PC-9 (cell line): ENCODE results near the gene DKK3. TPM values are rescaled to one million over a fixed set of nuclear protein-coding genes. Genes with fewer than 3 reads are reported as not detected.

ENCODE experiments used
- BruUV-seq: library from RNA; stranded (reverse); fragments of 400-500 nt; replicated peaks from 2 replicates; lab custom pipeline; 2021; lab: Mats Ljungman, UMichigan
- CTCF ChIA-PET: fragments of 300-600 bp; sonication (Branson Sonifier 250); formaldehyde crosslinking; loops from one replicate; lab custom pipeline; 2022; ENCODE audit warnings: antibody characterized with exemption; lab: Charles Lee
- POLR2A ChIA-PET: fragments of 300-600 bp; sonication (Branson Sonifier 250); formaldehyde crosslinking; loops from one replicate; lab custom pipeline; 2022; ENCODE audit warnings: antibody characterized with exemption; ENCODE audit not compliant: unreplicated experiment; lab: Charles Lee
- DNase-seq, 2 experiments: peaks; one replicate each; pipeline versions ENCODE4 v3.0.0 to v3.0.0-alpha.2; 2015 to 2022; ENCODE audit warnings: mixed read lengths in 1 of 2
- H2AFZ ChIP-seq: fragments of 200-600 bp; sonication (generic); 2 replicates; pipeline ENCODE4 v1.8.1; 2017; ENCODE audit warnings: antibody characterized with exemption
- H3F3A ChIP-seq: fragments of 200-600 bp; sonication (generic); 2 replicates; pipeline ENCODE4 v1.8.1; 2017; ENCODE audit warnings: antibody characterized with exemption, mild to moderate bottlenecking, low read depth; ENCODE audit not compliant: insufficient read depth
- H3K27ac ChIP-seq: fragments of 200-600 bp; sonication (generic); 2 replicates; pipeline ENCODE4 v1.6.1; 2016; ENCODE audit warnings: mixed run types
- H3K27me3 ChIP-seq: fragments of 200-600 bp; sonication (generic); 2 replicates; pipeline ENCODE4 v1.6.1; 2016; ENCODE audit warnings: low read depth, mixed run types; ENCODE audit not compliant: insufficient read depth
- H3K36me3 ChIP-seq: fragments of 200-600 bp; sonication (generic); 2 replicates; pipeline ENCODE4 v1.6.1; 2016; ENCODE audit warnings: low read depth, mixed run types
- H3K4me1 ChIP-seq: fragments of 200-600 bp; sonication (generic); replicated peaks from 2 replicates; pipeline ENCODE4 v1.6.1; 2016; ENCODE audit warnings: mixed run types; ENCODE audit not compliant: insufficient read depth
- H3K4me2 ChIP-seq: fragments of 200-600 bp; sonication (generic); 2 replicates; pipeline ENCODE4 v1.6.1; 2017; ENCODE audit warnings: mixed run types
- H3K4me3 ChIP-seq: fragments of 200-600 bp; sonication (generic); 2 replicates; pipeline ENCODE4 v1.6.1; 2016; ENCODE audit warnings: mixed run types
- H3K79me2 ChIP-seq: fragments of 200-600 bp; sonication (generic); 2 replicates; pipeline ENCODE4 v1.6.1; 2017; ENCODE audit warnings: low read depth, mixed run types
- H3K9me2 ChIP-seq: fragments of 200-600 bp; sonication (generic); 2 replicates; pipeline ENCODE4 v1.8.1; 2017; ENCODE audit warnings: mild to moderate bottlenecking; ENCODE audit not compliant: insufficient read depth
- H3K9me3 ChIP-seq: fragments of 200-600 bp; sonication (generic); 2 replicates; pipeline ENCODE4 v1.8.1; 2016; ENCODE audit warnings: low read depth; ENCODE audit not compliant: insufficient read depth
- H4K20me1 ChIP-seq: fragments of 200-600 bp; sonication (generic); 2 replicates; pipeline ENCODE4 v1.8.1; 2017; ENCODE audit not compliant: insufficient read depth
- EZH2 ChIP-seq: fragments of 200-600 bp; sonication (generic); IDR thresholded peaks from 2 replicates; pipeline ENCODE4 v1.8.0; 2017; ENCODE audit warnings: antibody characterized with exemption, low read depth
- intact Hi-C: fragments of 100-400 bp; cut with micrococcal nuclease; formaldehyde crosslinking; loops from one replicate; pipeline ENCODE4 v1.10.0; 2022; ENCODE audit not compliant: unreplicated experiment
- total RNA-seq: library from RNA; stranded (reverse); gene quantifications from 2 replicates; pipeline ENCODE4 v1.2.3, GENCODE V29; 2021
- TF ChIP-seq, protein P1 (sequence below): fragments of 200-600 bp; sonication (generic); conservative IDR thresholded peaks from 2 replicates; pipeline ENCODE4 v1.6.1; 2017; ENCODE audit warnings: mixed run types, antibody characterized with exemption, mild to moderate bottlenecking, moderate library complexity

The DKK3 gene
- total RNA-seq, 1 experiment from 2014 or later = 11.5 TPM

DNA sequence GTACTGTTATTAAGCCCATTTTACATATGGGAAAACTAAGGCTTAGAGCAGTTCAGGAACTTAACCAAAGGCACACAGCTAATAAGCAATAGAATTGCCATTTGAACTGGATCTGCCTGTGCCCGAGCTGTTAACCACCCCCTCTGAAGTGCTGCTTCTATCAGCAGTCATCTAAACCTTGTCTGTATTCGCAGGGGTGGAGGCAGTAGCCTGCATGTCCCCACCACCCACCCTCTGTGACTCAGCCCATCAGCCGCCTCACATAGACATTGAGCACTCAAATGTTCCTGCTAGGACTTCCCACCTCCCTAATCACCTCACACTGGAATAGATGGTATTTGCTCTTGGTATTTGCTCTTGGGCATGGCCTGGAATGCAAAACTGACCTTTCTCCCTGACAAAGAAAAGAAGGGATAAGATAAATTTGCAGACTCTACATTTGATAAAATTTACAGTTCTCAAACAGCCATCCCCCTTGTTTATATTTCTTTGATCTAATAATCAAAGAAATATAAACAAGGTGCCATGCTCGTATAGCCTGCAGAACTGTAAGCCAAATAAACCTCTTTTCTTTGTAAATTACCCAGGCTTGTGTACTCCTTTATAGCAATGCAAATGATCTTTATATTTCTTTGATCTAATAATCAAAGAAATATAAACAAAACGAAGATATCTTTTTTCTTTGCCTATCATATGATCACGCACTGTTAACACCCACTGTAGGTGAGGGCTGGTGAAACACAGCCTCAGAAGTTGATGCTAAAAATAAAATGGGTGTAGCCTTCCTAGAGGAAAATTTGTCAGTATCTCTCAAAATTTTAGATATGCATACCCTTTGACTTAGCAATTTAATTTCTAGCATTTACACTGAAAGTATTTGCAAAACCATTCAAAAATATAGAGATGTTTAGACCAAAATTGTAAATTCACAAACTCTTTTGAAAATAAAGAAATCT lies 15.9 kb downstream of the DKK3 start:
- ChIA-PET POLR2A (interaction anchor here (0.6 kb wide), 1 partner anchor 601 kb away, joined by 3 read pairs; no protein-coding TSS in a partner anchor), CTCF (interaction anchor here (1.0 kb wide), 1 partner anchor 52 kb away, joined by 3 read pairs; no protein-coding TSS in a partner anchor)
- peak; percentile 58 to 62 for DNase-seq
- H2AFZ ChIP-seq = no peak overlapping the region
- H3K79me2 ChIP-seq = no peaks in the 10 kb centered on the region
- peaks cover 10% of the 10 kb centered on the region; the same call in 1 of the 2 replicates for H3F3A ChIP-seq
- no peaks in the 10 kb centered on the region for H3K9me2 ChIP-seq
- no peak overlapping the region for H3K27ac ChIP-seq
- H3K36me3 ChIP-seq = no peaks in the 10 kb centered on the region
- no peaks in the 10 kb centered on the region for H3K27me3 ChIP-seq
- no peaks in the 10 kb centered on the region for H4K20me1 ChIP-seq
- no peak for TF ChIP-seq EZH2
- TF ChIP-seq, protein P1, sequence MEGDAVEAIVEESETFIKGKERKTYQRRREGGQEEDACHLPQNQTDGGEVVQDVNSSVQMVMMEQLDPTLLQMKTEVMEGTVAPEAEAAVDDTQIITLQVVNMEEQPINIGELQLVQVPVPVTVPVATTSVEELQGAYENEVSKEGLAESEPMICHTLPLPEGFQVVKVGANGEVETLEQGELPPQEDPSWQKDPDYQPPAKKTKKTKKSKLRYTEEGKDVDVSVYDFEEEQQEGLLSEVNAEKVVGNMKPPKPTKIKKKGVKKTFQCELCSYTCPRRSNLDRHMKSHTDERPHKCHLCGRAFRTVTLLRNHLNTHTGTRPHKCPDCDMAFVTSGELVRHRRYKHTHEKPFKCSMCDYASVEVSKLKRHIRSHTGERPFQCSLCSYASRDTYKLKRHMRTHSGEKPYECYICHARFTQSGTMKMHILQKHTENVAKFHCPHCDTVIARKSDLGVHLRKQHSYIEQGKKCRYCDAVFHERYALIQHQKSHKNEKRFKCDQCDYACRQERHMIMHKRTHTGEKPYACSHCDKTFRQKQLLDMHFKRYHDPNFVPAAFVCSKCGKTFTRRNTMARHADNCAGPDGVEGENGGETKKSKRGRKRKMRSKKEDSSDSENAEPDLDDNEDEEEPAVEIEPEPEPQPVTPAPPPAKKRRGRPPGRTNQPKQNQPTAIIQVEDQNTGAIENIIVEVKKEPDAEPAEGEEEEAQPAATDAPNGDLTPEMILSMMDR = no peak
- no peaks in the 10 kb centered on the region for H3K9me3 ChIP-seq
- BruUV-seq = no TSS peak
- H3K4me3 ChIP-seq = no peak overlapping the region
- peak overlapping the region; percentile 11; the same call in 1 of the 2 replicates for H3K4me2 ChIP-seq
- peaks cover 33% of the 10 kb centered on the region for H3K4me1 ChIP-seq
- intact Hi-C loops = no loop called here

DNA sequence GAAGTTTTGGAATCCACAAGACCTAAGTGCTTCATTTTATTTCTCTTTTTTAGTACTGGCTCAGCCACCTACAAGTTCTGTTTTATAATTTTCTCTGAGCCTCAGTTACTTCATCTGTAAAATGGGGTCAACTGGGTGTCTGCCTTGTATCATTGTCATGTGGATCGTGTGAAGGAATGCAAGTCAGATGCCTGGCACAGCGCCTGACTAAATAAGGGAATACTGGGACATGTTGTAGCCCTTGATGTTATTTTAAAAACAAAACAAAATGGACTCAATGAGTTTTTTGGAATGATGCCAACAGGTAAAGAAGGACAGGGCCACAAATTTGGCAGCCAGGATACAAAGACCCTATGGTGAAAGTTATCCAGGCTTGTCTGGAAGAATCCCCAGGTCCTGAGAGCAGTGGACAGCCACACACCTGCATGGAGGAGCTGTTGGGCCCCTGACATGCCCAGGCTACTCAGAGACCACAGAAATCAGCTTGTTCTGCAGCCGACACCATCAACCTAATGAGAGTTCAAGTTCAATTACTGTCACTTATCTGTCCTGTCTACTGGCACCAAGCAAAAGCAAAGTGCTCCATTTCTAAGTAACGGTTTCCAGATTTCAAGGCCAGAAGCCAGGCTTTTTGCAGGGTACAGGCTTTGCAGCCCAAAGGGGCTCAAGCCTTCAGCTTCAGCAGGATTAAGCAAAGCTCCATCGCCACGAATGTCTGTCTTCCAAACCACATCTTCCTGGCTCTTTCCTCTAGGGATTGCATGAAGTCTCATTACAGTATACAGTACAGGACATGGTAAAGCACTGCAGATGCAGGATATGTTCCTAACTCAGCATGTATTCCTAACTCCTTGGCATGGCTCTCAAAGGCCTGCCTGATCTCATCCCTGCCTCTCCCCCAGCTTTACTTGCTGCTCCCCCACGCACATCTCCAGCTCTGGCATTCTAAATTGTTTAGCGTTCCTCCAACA lies 18.4 kb downstream of the DKK3 start:
- no peaks in the 10 kb centered on the region for H4K20me1 ChIP-seq

More for the DNA sequence above, 18.4 kb downstream of the DKK3 start:
- Histone ChIP-seq H3K4me1 (peaks cover 36% of the 10 kb centered on the region), H3K4me2 (no peak overlapping the region), H3K79me2 (no peaks in the 10 kb centered on the region), H2AFZ (no peak overlapping the region), H3K27ac (no peak overlapping the region), H3K4me3 (no peak overlapping the region), H3K9me3 (no peaks in the 10 kb centered on the region), H3K27me3 (no peaks in the 10 kb centered on the region), H3F3A (peaks cover 10% of the 10 kb centered on the region; the same call in 1 of the 2 replicates), H3K36me3 (no peaks in the 10 kb centered on the region), H3K9me2 (no peaks in the 10 kb centered on the region)
- intact Hi-C loops = no loop called here
- POLR2A ChIA-PET = no interaction called here
- TF ChIP-seq, protein P1 = no peak
- no peak for TF ChIP-seq EZH2
- no peak for DNase-seq
- BruUV-seq = no TSS peak
- CTCF ChIA-PET = no interaction called here
